Adipocyte (in vitro differentiated cells): ENCODE data around the gene CROCC.

ENCODE experiments used
- DNase-seq: peaks from one replicate; pipeline ENCODE4 v3.0.0-alpha.2; 2015; ENCODE audit warnings: low read depth
- H3K27me3 ChIP-seq: replicated peaks from 2 replicates; pipeline ENCODE4 v1.7.0; 2013; ENCODE audit warnings: mild to moderate bottlenecking, low read length, moderate library complexity; ENCODE audit not compliant: control insufficient read depth, insufficient read depth
- H3K36me3 ChIP-seq: 2 replicates; pipeline ENCODE4 v1.7.0; 2013; ENCODE audit warnings: low read length, mild to moderate bottlenecking, moderate library complexity; ENCODE audit not compliant: control insufficient read depth, insufficient read depth, severe bottlenecking
- H3K4me1 ChIP-seq: 2 replicates; pipeline ENCODE4 v1.7.0; 2013; ENCODE audit warnings: mild to moderate bottlenecking, low read length, moderate library complexity; ENCODE audit not compliant: control insufficient read depth, insufficient read depth
- H3K4me3 ChIP-seq: 2 replicates; pipeline ENCODE4 v1.7.0; 2013; ENCODE audit warnings: mild to moderate bottlenecking, low read length, moderate library complexity
- H3K9ac ChIP-seq: 2 replicates; pipeline ENCODE4 v1.7.0; 2013; ENCODE audit warnings: mild to moderate bottlenecking, low read length, moderate library complexity
- H3K9me3 ChIP-seq: 2 replicates; pipeline ENCODE4 v1.7.0; 2013; ENCODE audit warnings: mild to moderate bottlenecking, low read length, moderate library complexity; ENCODE audit not compliant: control insufficient read depth

The CROCC gene

DNA sequence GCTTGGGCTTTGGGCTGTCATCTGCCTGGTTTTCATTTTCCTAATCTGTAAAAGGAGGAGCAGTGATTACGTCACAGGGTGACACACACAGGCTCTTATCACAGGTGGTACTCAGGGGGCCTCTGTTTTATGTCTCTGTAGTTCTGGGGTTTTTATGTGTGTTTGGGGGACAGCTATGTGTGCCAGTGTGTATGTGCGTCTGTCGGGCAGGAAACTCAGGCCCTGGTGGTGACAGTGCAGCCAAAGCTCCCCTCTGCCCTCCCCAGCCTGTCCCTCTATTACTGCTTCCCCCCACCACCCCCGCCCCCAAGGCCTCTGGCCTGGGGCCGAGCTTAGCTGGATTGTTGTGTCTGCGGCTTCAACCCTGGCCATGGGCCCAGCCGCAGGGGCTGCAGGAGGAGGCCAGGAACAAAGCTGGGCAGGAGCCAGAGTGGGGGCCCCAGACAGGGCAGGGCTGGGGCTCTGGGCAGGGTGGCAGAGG, 45.4 kb downstream of the CROCC start:
- Histone ChIP-seq H3K9me3 (no peaks in the 10 kb centered on the region), H3K4me3 (no peak overlapping the region), H3K4me1 (peaks cover 5% of the 10 kb centered on the region), H3K9ac (peak overlapping the region; percentile 20), H3K36me3 (peaks cover 9% of the 10 kb centered on the region), H3K27me3 (no peaks in the 10 kb centered on the region)
- DNase-seq = peak; percentile 86

DNA sequence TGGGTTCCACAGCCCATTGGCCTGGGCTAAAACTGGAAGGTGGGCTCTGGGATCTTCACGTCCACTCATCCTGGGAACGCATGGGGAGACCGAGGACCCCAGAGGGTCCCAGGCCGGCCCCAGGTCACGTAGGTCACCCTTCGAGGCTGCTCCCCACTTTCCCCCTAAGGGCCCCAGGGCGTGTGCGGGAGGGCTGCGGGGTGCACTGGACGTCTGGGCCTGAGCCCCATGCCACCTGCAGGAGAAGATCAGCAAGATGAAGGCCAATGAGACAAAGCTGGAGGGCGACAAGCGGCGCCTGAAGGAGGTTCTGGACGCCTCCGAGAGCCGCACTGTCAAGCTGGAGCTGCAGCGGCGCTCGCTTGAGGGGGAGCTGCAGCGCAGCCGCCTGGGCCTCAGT, 46.2 kb downstream of the CROCC start:
- Histone ChIP-seq H3K4me1 (peaks cover 5% of the 10 kb centered on the region), H3K9ac (no peak overlapping the region), H3K4me3 (no peak overlapping the region), H3K36me3 (peaks cover 9% of the 10 kb centered on the region), H3K27me3 (no peaks in the 10 kb centered on the region), H3K9me3 (no peaks in the 10 kb centered on the region)
- DNase-seq = no peak

DNA sequence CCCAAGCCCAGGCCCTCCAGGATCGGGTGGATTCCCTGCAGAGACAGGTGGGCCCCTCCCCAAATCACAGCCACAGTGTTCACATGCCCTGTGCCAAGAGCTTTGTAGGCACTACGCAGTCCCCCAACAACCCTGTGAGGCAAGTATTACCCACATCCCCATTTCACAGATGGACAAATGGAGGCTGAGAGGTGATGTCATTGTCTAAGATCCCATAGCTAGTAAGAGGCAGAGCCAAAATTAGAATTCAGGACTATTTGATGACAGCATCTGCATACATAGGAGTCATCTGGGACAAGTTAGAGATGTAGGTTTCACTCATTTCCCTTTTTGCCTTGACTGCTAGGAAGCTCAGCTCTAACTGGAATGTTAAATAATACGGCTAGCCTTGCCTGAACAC, 46.6 kb downstream of the CROCC start:
- peaks cover 5% of the 10 kb centered on the region for H3K4me1 ChIP-seq
- no peak for DNase-seq
- H3K36me3 ChIP-seq = peaks cover 9% of the 10 kb centered on the region
- no peaks in the 10 kb centered on the region for H3K27me3 ChIP-seq
- H3K9ac ChIP-seq = no peak overlapping the region
- H3K9me3 ChIP-seq = no peaks in the 10 kb centered on the region
- no peak overlapping the region for H3K4me3 ChIP-seq

DNA sequence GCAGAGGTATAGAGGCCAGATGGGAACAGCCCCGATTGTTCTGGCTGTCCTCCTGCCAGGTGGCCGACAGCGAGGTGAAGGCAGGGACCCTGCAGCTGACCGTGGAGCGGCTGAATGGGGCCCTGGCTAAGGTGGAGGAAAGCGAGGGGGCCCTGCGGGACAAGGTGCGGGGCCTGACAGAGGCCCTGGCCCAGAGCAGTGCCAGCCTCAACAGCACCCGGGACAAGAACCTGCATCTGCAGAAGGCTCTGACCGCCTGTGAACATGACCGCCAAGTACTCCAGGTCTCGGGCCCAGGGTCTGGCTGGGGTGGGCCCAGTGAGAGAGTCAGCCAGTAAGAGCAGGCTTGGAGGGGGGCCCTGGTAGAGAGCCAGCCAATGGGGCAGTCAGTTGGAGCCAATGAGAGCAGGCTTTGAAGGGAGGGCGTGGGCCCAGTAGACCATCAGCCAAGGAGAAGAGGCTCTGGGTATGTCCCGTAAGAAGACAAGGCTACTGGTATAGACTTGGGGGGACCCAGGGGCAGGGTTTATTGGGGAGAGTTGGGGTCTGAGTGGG, 47.4 kb downstream of the CROCC start:
- Histone ChIP-seq H3K9me3 (no peaks in the 10 kb centered on the region), H3K36me3 (peaks cover 9% of the 10 kb centered on the region), H3K9ac (no peak overlapping the region), H3K4me1 (peaks cover 5% of the 10 kb centered on the region), H3K27me3 (no peaks in the 10 kb centered on the region), H3K4me3 (no peak overlapping the region)
- no peak for DNase-seq

DNA sequence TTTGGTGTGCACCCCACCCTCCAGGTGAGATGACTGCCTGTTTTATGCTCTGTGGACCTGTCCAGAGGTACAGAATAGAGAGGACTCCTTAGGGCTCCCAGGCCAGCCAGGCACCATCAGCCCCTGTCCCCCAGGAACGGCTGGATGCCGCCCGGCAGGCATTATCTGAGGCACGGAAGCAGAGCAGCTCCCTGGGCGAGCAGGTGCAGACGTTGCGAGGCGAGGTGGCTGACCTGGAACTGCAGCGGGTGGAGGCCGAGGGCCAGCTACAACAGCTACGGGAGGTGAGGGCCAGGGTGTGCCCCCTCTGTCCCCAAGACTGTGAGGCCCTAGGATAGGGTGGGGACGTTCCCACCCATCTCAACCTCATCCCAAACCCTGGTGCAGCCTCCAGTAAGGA, 47.9 kb downstream of the CROCC start:
- Histone ChIP-seq H3K4me3 (no peak overlapping the region), H3K9me3 (no peaks in the 10 kb centered on the region), H3K27me3 (no peaks in the 10 kb centered on the region), H3K4me1 (peaks cover 5% of the 10 kb centered on the region), H3K36me3 (peaks cover 9% of the 10 kb centered on the region), H3K9ac (no peak overlapping the region)
- DNase-seq = no peak

DNA sequence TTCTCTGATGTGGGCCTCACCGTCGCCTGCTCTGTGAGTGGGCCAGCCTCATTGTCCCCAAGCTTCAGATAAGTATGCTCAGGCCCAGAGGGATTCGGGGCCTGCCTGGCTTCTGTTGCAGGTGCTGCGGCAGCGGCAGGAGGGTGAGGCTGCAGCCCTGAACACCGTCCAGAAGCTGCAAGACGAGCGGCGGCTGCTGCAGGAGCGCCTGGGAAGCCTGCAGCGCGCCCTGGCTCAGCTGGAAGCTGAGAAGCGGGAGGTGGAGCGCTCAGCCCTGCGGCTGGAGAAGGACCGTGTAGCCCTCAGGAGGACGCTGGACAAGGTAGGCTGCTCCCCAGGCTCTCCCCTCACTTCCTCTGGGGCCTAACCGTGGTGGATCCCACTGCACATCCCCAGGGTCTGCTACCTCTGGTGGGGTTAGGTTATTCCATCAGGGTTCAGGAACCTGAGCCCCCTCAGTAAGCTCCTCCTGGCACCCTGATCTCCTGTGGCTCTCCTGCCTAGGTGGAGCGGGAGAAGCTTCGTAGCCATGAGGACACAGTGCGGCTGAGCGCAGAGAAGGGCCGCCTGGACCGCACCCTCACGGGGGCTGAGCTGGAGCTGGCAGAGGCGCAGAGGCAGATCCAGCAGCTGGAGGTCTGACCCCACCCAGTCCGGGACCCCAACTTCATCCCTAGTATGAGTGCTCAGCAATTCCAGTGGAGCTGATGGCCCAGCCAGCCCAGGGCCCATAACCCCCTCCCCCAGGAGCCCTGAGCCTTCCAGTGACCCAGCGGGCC, 48.6 kb downstream of the CROCC start:
- Histone ChIP-seq H3K4me3 (no peak overlapping the region), H3K4me1 (peaks cover 5% of the 10 kb centered on the region), H3K9me3 (no peaks in the 10 kb centered on the region), H3K36me3 (peaks cover 9% of the 10 kb centered on the region), H3K27me3 (no peaks in the 10 kb centered on the region), H3K9ac (no peak overlapping the region)
- DNase-seq = no peak

DNA sequence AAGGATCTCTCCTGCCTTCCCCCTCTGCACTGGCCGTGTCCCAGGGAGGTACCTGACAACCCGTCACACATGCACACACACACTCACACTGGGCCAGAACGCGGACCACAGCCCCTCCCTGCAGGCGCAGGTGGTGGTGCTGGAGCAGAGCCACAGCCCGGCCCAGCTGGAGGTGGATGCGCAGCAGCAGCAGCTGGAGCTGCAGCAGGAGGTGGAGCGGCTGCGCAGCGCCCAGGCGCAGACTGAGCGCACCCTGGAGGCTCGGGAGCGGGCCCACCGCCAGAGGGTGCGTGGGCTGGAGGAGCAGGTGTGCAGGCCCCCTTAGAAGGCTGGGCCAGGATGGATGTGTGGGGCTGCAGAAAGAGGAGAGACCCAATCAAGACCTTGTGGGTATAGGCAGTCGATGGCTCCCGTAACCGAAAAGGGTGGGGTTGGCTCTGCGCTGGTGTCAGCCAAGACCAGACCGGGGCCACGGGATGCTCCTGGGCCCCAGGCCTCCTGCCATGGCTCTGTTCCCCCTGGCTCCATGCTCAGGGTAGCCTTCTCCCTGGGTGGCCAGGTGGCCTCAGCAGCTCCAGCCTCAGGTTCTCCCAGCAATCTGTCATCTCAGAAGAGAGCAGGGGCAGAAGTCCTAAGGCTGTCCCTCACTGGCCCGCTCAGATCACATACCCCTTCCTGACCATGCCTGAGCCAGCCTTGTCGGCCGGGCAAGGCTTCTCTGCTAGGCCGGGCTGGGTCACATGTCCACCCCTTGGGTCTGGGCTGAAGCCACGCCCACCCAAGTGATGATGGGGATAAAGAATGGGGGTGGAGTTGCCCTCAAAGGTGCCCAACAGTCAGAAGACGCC, 49.8 kb downstream of the CROCC start:
- peak; percentile 76 for DNase-seq
- Histone ChIP-seq H3K27me3 (no peaks in the 10 kb centered on the region), H3K9me3 (no peaks in the 10 kb centered on the region), H3K9ac (no peak overlapping the region), H3K4me3 (no peak overlapping the region), H3K4me1 (peaks cover 5% of the 10 kb centered on the region), H3K36me3 (no peaks in the 10 kb centered on the region)

DNA sequence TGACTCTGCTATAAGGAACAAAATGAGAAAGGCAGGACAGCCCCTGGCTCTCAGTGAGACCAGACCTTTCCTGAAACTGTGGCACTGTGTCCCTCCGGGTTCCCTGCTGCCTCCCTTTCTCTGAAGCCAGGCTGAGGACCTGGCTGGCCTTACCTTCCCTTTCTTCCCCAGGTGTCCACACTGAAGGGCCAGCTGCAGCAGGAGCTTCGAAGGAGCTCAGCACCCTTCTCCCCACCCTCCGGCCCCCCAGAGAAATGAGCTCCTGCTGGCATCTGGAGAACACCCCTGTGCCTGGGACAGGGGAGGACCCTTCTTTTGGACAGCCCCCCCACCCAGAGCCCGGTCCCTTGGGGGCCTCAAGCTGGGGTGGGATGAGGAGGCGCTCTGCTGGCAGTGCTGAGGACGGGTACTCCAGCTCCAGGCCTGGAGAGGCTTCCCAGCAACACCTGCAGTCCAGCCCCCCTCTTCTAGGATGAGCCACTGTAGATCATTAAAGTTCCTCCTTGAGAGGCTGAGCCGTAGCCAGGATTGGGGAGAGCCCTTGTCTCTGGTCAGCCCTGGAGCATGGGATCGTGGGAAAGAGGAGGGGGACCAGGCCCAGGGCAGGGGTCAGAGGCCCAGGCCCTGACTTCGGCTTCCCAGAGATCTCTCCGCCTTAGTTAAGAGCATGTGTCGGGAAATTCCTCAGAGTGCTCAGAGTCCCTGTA, 50.6 kb downstream of the CROCC start:
- H3K36me3 ChIP-seq = no peaks in the 10 kb centered on the region

DNA sequence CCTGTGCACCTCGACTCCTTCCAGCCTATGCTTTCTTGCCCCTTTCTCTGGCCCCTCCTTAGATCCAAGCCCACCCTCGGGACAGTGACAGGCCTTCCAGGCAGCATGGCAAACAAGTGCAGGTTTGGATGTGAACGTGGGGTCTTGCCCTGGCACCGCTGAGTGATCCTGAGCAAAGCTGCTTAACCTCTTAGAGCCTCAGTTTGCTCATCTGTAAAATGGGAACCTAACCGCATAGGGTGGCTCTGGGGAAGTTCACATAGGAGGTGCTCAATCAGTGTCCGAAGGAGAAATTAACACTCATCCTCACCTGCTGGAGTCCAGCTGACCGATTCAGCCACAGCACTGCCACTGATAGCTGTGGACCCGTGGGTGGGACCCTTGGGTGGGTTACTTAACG, 51.5 kb downstream of the CROCC start:
- H3K4me3 ChIP-seq = no peak overlapping the region
- H3K36me3 ChIP-seq = no peaks in the 10 kb centered on the region
- no peaks in the 10 kb centered on the region for H3K27me3 ChIP-seq
- H3K4me1 ChIP-seq = peaks cover 2% of the 10 kb centered on the region
- H3K9ac ChIP-seq = no peak overlapping the region
- H3K9me3 ChIP-seq = no peaks in the 10 kb centered on the region
- no peak for DNase-seq

More for the DNA sequence above, 50.6 kb downstream of the CROCC start:
- H3K27me3 ChIP-seq = no peaks in the 10 kb centered on the region
- H3K9me3 ChIP-seq = no peaks in the 10 kb centered on the region
- H3K4me3 ChIP-seq = no peak overlapping the region
- H3K9ac ChIP-seq = no peak overlapping the region
- DNase-seq = no peak
- no peaks in the 10 kb centered on the region for H3K4me1 ChIP-seq

DNA sequence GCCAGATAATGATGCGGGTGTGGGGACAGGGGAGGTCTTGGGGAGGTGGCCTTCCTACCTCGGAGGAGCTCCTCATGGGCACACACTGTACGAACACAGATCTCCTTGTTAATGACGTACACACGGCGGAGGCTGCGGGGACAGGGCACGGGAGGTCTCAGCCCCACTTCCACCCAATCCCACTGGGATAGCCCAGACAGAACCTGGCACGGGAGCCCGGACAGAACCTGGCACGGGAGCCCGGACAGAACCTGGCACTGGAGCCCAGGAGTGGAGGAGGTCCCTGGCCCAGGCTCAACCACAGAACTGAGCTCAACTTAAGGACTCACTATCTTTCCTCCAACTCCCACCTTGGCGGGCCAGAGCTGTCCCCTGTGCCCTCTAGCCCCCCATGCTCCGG, 53.5 kb downstream of the CROCC start:
- Histone ChIP-seq H3K9ac (no peak overlapping the region), H3K4me3 (no peak overlapping the region), H3K27me3 (no peaks in the 10 kb centered on the region), H3K9me3 (no peaks in the 10 kb centered on the region), H3K36me3 (no peaks in the 10 kb centered on the region), H3K4me1 (peaks cover 13% of the 10 kb centered on the region)
- no peak for DNase-seq

DNA sequence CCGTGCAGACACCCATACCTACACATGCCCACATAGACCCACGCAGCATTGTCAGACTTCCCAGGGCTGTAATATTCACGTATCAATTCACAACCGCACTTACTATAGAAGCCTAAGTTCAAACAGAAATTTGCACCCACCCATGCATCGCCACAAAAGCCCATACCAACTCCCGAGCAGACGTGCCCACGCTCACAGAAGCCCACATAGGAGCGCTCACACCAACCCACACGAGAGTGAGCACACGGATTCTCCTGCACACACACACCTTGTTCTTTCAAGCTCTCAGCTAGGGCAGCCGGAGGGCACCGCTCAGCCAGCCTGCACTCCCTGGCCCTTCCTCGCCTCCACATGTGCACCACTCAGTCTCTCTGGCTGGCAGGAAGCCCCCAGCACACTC, 54.1 kb downstream of the CROCC start:
- Histone ChIP-seq H3K4me3 (no peak overlapping the region), H3K9ac (no peak overlapping the region), H3K9me3 (no peaks in the 10 kb centered on the region), H3K27me3 (no peaks in the 10 kb centered on the region), H3K4me1 (peaks cover 15% of the 10 kb centered on the region), H3K36me3 (no peaks in the 10 kb centered on the region)
- DNase-seq = no peak
